ENCODE results near the gene IQCN. TPM values are rescaled to one million over a fixed set of nuclear protein-coding genes. Genes with fewer than 3 reads are reported as not detected.

IQCN gene
- total and polyA plus RNA-seq, 7 donors, result 1.2 to 5.8 (median 3.4) TPM

DNA sequence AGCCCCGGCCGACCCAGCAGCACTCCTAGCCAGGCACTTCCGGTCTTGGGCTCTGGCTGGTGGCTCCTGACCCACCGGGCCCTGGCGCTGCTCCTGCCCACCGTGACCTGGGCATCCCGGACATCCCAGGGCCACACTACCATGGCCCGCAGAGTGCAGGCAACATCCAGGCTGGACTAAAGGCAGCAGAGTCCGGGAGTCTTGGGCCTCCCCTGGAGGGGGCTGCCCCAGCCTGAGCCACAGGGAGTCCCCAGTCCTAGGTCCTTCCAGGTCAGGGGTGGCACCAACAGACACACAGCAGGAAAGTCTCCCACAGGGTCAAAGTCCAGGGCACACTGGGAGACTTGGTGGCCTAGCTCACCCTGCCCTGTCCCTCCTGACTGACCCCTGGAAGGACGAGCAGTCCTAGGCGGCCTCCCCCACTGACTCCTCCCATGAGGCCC, 37.9 kb upstream of the IQCN start:
- 87 to 95% methylated on average over 11 of the region's 11 CpGs for WGBS, 2 donors
- intact Hi-C loops (cut with DNase I), result no loop called here
- Histone ChIP-seq H3K4me3 (no peak overlapping the region), H3K27me3 (no peaks in the 10 kb centered on the region), H3K9me3 (no peaks in the 10 kb centered on the region), H3K36me3 (peaks cover 0 to 60% (median 23%) of the 10 kb centered on the region in 4 donors), H3K27ac (no peak overlapping the region), H3K4me1 (peaks cover 0 to 11% (median 5%) of the 10 kb centered on the region in 4 donors)
- no peak for TF ChIP-seq POLR2A (IDR thresholded peaks at IDR 0.05)
- TF ChIP-seq, protein P1, sequence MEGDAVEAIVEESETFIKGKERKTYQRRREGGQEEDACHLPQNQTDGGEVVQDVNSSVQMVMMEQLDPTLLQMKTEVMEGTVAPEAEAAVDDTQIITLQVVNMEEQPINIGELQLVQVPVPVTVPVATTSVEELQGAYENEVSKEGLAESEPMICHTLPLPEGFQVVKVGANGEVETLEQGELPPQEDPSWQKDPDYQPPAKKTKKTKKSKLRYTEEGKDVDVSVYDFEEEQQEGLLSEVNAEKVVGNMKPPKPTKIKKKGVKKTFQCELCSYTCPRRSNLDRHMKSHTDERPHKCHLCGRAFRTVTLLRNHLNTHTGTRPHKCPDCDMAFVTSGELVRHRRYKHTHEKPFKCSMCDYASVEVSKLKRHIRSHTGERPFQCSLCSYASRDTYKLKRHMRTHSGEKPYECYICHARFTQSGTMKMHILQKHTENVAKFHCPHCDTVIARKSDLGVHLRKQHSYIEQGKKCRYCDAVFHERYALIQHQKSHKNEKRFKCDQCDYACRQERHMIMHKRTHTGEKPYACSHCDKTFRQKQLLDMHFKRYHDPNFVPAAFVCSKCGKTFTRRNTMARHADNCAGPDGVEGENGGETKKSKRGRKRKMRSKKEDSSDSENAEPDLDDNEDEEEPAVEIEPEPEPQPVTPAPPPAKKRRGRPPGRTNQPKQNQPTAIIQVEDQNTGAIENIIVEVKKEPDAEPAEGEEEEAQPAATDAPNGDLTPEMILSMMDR (IDR thresholded peaks at IDR 0.05), result no peak
- TF ChIP-seq POLR2AphosphoS5 (IDR thresholded peaks at IDR 0.05), result no peak
- TF ChIP-seq EP300 (IDR thresholded peaks at IDR 0.05), result no peak
- DNase-seq, result no peak

DNA sequence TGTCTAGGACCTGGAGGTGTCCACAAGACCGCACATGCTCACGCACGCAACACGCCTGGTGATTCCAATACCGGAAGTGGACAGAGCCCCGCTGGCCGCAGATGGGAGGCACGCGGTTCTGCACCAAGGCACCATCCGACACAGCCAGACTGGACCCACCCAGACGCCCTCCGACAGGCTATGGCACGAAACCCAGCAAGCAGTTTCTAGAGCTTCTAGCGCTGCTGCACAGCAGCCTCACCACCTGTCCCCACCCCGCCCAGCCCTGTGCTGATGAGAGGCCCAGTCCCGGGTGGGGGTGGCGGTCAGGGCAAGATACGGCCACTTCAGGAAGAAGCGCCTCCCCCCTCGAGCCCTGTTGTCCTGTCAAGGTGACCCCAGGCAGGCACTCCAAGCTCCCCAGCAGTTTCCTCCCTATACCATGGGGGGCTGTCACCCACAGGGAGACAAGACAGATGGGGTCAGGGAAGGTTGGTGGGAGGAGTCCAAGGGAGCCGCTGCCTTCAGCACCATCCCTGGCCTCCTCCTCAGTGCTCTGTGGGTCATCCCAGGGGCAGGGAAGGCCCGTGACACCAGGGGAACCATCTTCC, 37.3 kb upstream of the IQCN start:
- intact Hi-C loops (cut with DNase I), result no loop called here
- Histone ChIP-seq H3K4me1 (peaks cover 0 to 17% (median 8%) of the 10 kb centered on the region in 4 donors), H3K36me3 (peaks cover 0 to 60% (median 23%) of the 10 kb centered on the region in 4 donors), H3K27me3 (no peaks in the 10 kb centered on the region), H3K27ac (no peak overlapping the region), H3K4me3 (no peak overlapping the region), H3K9me3 (no peaks in the 10 kb centered on the region)
- DNase-seq, result no peak
- TF ChIP-seq, protein P1 (IDR thresholded peaks at IDR 0.05), result no peak
- TF ChIP-seq POLR2A (IDR thresholded peaks at IDR 0.05) (no peak), POLR2AphosphoS5 (IDR thresholded peaks at IDR 0.05) (no peak), EP300 (IDR thresholded peaks at IDR 0.05) (no peak)
- 72 to 88% methylated on average over 22 of the region's 22 CpGs for WGBS, 2 donors

DNA sequence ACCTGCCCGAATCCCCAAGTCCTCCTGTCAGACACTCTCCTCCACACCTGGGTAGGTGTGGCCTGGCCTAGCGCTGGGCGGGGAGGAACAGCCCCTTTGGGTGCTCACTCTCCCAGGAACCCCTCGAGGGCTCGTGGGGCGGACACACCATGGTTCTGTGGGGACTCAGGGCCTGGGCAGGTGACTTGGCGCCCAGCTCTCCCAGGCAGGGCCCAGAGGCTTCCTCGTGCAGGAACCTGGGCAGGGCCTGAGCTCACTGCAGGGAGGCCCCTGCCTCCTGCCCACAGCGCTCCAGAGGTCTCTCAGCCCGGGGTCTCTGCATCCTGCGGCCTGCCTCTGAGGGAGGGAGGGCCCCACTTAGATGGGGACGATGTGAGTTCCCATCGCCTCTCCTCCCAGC, 36.7 kb upstream of the IQCN start:
- Histone ChIP-seq H3K27me3 (no peaks in the 10 kb centered on the region), H3K4me1 (peaks cover 0 to 23% (median 14%) of the 10 kb centered on the region in 4 donors), H3K27ac (no peak overlapping the region), H3K36me3 (peaks cover 0 to 60% (median 23%) of the 10 kb centered on the region in 4 donors), H3K9me3 (no peaks in the 10 kb centered on the region), H3K4me3 (no peak overlapping the region)
- no peak for DNase-seq
- intact Hi-C loops (cut with DNase I), result no loop called here
- 57 to 84% methylated on average over 13 of the region's 13 CpGs for WGBS, 2 donors
- TF ChIP-seq, protein P1 (IDR thresholded peaks at IDR 0.05), result no peak
- TF ChIP-seq POLR2A (IDR thresholded peaks at IDR 0.05) (no peak), EP300 (IDR thresholded peaks at IDR 0.05) (no peak), POLR2AphosphoS5 (IDR thresholded peaks at IDR 0.05) (no peak)

DNA sequence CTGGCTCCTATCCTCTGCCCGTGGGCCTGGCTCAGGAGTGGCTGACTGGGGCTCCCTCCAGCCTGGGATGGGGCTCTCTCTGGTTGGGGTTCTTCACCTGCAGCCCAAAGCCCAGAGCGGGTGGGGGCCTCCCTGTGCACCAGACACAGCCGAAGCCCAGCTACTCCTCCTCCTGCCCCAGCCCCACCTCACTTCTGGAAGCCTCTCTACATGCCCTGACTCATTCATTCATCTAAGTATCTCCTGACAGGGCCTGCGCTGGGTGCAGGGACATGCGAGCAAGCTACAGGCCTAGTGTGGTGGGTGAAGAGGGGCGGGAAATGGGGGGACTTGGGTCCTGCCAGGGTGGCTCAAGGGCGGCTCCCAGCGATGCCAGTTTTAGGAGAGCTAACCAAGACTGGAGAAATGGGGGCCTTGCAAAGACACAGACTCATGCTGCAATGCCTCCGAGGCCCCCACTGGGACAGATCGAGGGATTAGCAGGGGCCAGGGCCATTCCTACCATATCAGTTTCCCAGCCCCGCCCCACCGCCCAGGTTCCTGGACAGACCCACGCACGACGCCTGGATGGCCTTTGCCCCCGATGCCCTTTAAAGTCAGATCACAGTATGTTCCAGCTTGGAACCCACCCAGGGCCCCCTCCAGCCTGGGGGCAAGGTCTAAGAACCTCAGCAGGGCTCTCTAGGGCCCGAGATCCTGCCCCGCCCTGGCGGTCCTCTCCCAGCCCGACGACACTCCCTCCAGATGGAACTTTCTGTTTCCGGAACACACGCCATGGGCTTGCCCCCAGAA, 36.1 kb upstream of the IQCN start:
- no peak for TF ChIP-seq POLR2A (IDR thresholded peaks at IDR 0.05)
- TF ChIP-seq POLR2AphosphoS5 (IDR thresholded peaks at IDR 0.05), result no peak
- TF ChIP-seq, protein P1 (IDR thresholded peaks at IDR 0.05), result no peak
- TF ChIP-seq EP300 (IDR thresholded peaks at IDR 0.05), result no peak
- intact Hi-C loops (cut with DNase I), result no loop called here
- H3K36me3 ChIP-seq, result peaks cover 0 to 57% (median 23%) of the 10 kb centered on the region in 4 donors
- no peak for DNase-seq
- no peak overlapping the region for H3K27ac ChIP-seq
- no peaks in the 10 kb centered on the region for H3K27me3 ChIP-seq
- no peak overlapping the region for H3K4me3 ChIP-seq
- WGBS, 2 donors, result 51 to 79% methylated on average over 23 of the region's 23 CpGs
- no peaks in the 10 kb centered on the region for H3K9me3 ChIP-seq
- H3K4me1 ChIP-seq, result peaks cover 0 to 29% (median 21%) of the 10 kb centered on the region in 4 donors

Measured in sigmoid colon (tissue), 7 donors.